Heart right ventricle (tissue), 16 donors: Measurements from ENCODE around the gene TPCN1. TPM values are rescaled to one million over a fixed set of nuclear protein-coding genes. Genes with fewer than 3 reads are reported as not detected.

Experiments
- ATAC-seq, 8 donors: fragments of 200-7000 bp; cut with Tn5 transposase; one replicate each; pipeline ENCODE4 v1.9.1; 2020; ENCODE audit warnings: mild to moderate bottlenecking in 8 of 8, moderate library complexity in 8 of 8, moderate number of reproducible peaks in 1 of 8
- DNase-seq, 2 donors: peaks; one replicate each; pipeline ENCODE4 v3.0.0-alpha.2; 2020
- H3K27ac ChIP-seq, 10 donors: fragments of 200-600 bp; sonication (generic) in 2 of 10; one replicate each; pipeline versions ENCODE4 v1.5.0 to v1.8.0; 2020 to 2022; ENCODE audit warnings: mild to moderate bottlenecking in 3 of 10
- H3K27me3 ChIP-seq, 7 donors: fragments of 200-600 bp; one replicate each; pipeline ENCODE4 v1.8.0; 2021 to 2022; ENCODE audit warnings: mild to moderate bottlenecking in 2 of 7
- H3K36me3 ChIP-seq, 9 donors: fragments of 200-600 bp; sonication (generic) in 1 of 9; one replicate each; pipeline versions ENCODE4 v1.5.0 to v1.8.0; 2020 to 2022; ENCODE audit warnings: mild to moderate bottlenecking in 2 of 9
- H3K4me1 ChIP-seq, 9 donors: fragments of 200-600 bp; sonication (generic) in 1 of 9; one replicate each; pipeline versions ENCODE4 v1.5.0 to v1.8.0; 2020 to 2022; ENCODE audit warnings: mild to moderate bottlenecking in 4 of 9
- H3K4me3 ChIP-seq, 10 donors: fragments of 200-600 bp; sonication (generic) in 2 of 10; one replicate each; pipeline versions ENCODE4 v1.5.0 to v1.8.0; 2020 to 2022; ENCODE audit warnings: mild to moderate bottlenecking in 7 of 10, moderate library complexity in 2 of 10
- H3K9me3 ChIP-seq, 11 donors: fragments of 200-600 bp in 10 of 11; sonication (generic) in 2 of 11; one replicate each; pipeline versions ENCODE4 v1.5.0 to v1.8.0; 2013 to 2022; ENCODE audit warnings: mild to moderate bottlenecking in 2 of 11, control low read depth in 1 of 11, moderate library complexity in 1 of 11
- WGBS, 2 donors: extraction: QIAGEN DNeasy Blood & Tissue Kit; methylation state at CpG; one replicate each; pipeline ENCODE4 v1.1.7; 2013; ENCODE audit warnings: inconsistent platforms in 1 of 2; 5-methylcytosine and 5-hydroxymethylcytosine counted together
- intact Hi-C, 10 donors: fragments of 100-400 bp; cut with DNase I; formaldehyde crosslinking; loops; one replicate each; pipeline versions ENCODE4 v1.11.1 to v1.14.2; 2022
- polyA plus RNA-seq, 2 donors: library from polyadenylated mRNA; stranded (reverse); fragments of 200-250 nt; gene quantifications; one replicate each; pipeline ENCODE4 v1.2.3, GENCODE V29; 2013
- total RNA-seq, 10 donors: library from RNA; stranded (reverse); fragmentation: NEBNext Ultra II Directional in 3 of 10; extraction: Animal tissue kit (Norgen Biotek cat#: 25700) in 3 of 10; gene quantifications; one replicate each; pipeline versions ENCODE4 v1.2.1 to v1.2.4, GENCODE V29; 2021 to 2023
- TF ChIP-seq, protein P1 (sequence below), 9 donors: fragments of 200-600 bp; sonication (generic) in 2 of 9; IDR thresholded peaks; one replicate each; pipeline versions ENCODE4 v1.5.0 to v1.8.0; 2021 to 2022; ENCODE audit warnings: antibody characterized with exemption in 9 of 9, mild to moderate bottlenecking in 5 of 9, moderate library complexity in 1 of 9
- donor health status: Arrhythmogenic right ventricular cardiomyopathy.
- donor health status: ischemic (EF 13 %, LVEDD 7.1; RV severe dilation, severe dysfunction).
- donor health status: healthy with polysubstance abuse.
- donor health status: DM: no; HTN: yes; CAD: no.
- donor health status: DM: no; HTN: no; CAD: no.
- donor health status: ischemic (EF 25% LVEDD 6.9; RV normal size, moderate dysfunction).
- donor health status: ischemic (EF 25% LVEDD 5.7; RV mildly dilated, moderate dysfunction).
- donor health status: healthy.
- donor health status: DM: yes; HTN: yes; CAD: no.
- donor health status: Ischemic cardiomyopathy.
- donor health status: ischemic (EF 35%, LVEDD 5.7; RV mildly dilated, moderate dysfunction).
- donor health status: nonischemic (EF 11% LVEDD 7.7; RV severe dilation, severe dysfunction).
- donor health status: DM: yes; HTN: yes; CAD: no.
- donor health status: PGD.
- donor health status: ischemic (EF 29% LVEDD 5.4; RV normal size, mild dysfunction).
- donor health status: nonischemic (EF 23%, LVEDD 6.1; RV moderate dilation, normal function).

The TPCN1 gene
- total and polyA plus RNA-seq, 12 donors, result 16.4 to 163 (median 127) TPM

DNA sequence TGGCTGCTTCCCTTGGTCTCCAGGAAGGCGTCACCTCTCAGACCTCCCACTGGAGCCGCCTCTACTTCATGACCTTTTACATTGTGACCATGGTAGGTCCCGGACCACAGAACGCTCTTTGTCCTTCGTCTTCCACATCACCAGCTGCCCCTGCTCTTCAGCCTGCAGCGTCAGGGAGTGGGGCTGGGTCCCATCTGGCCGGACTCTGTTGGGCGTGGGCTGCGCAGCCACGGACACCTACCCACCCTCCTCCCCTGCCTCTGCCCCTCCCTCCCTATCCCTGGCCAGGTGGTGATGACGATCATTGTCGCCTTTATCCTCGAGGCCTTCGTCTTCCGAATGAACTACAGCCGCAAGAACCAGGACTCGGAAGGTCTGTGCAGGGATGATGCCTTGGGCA lies 70.3 kb downstream of the TPCN1 start:
- no peak for ATAC-seq
- no peak for DNase-seq
- no peak overlapping the region for H3K4me3 ChIP-seq
- TF ChIP-seq, protein P1, sequence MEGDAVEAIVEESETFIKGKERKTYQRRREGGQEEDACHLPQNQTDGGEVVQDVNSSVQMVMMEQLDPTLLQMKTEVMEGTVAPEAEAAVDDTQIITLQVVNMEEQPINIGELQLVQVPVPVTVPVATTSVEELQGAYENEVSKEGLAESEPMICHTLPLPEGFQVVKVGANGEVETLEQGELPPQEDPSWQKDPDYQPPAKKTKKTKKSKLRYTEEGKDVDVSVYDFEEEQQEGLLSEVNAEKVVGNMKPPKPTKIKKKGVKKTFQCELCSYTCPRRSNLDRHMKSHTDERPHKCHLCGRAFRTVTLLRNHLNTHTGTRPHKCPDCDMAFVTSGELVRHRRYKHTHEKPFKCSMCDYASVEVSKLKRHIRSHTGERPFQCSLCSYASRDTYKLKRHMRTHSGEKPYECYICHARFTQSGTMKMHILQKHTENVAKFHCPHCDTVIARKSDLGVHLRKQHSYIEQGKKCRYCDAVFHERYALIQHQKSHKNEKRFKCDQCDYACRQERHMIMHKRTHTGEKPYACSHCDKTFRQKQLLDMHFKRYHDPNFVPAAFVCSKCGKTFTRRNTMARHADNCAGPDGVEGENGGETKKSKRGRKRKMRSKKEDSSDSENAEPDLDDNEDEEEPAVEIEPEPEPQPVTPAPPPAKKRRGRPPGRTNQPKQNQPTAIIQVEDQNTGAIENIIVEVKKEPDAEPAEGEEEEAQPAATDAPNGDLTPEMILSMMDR (IDR thresholded peaks at IDR 0.05), result no peak
- no peaks in the 10 kb centered on the region for H3K27me3 ChIP-seq
- intact Hi-C loops, result no loop called here
- WGBS, 2 donors, result 90 to 91% methylated on average over 17 of the region's 17 CpGs
- H3K4me1 ChIP-seq, result peaks cover 0 to 38% (median 5%) of the 10 kb centered on the region in 9 donors
- peaks cover 0 to 100% (median 92%) of the 10 kb centered on the region in 9 donors for H3K36me3 ChIP-seq
- H3K9me3 ChIP-seq, result no peaks in the 10 kb centered on the region
- H3K27ac ChIP-seq, result no peak overlapping the region

DNA sequence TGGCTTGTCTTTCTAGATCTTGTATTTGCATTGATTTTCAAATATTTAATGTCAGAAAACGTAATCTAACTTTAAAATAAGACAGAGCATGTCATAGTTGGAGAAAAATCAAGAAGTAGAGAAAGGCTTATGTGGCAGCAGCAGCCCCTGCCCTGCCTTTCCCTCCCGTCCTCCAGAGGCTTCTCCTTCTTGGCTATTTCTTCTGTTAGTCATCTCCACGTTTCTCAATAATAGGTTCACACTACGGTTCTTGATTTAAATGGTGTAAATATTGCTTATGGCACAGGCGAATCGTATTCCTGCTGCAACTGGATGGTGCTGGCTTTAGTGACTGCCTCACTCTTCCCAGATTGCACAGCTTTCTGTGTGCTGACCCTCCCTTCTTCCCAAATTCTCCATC lies 70.8 kb downstream of the TPCN1 start:
- intact Hi-C loops, result no loop called here
- Histone ChIP-seq H3K27ac (no peak overlapping the region), H3K4me3 (no peak overlapping the region), H3K9me3 (no peaks in the 10 kb centered on the region), H3K27me3 (no peaks in the 10 kb centered on the region), H3K4me1 (peaks cover 0 to 43% (median 10%) of the 10 kb centered on the region in 9 donors), H3K36me3 (peaks cover 0 to 100% (median 92%) of the 10 kb centered on the region in 9 donors)
- no peak for ATAC-seq
- 84 to 87% methylated on average over 6 of the region's 6 CpGs for WGBS, 2 donors
- DNase-seq, result no peak
- TF ChIP-seq, protein P1 (IDR thresholded peaks at IDR 0.05), result no peak

DNA sequence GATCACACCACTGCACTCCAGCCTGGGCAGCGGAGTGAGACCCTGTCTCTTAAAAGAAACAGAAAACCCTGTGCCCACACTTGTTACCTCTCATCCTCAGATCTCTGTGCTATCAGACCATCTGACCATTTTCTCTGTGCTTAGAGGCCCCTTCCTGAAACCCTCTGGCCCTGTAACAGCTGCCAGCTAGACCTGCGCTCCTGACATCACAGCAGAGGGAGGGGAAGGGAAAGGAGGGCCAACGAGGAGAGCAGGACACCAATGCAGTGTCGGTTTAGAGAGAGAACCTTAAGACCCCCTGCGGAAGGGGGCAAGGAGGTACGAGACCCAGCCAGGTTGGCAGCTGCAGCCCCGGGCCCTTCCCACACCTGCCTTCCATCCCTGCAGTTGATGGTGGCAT lies 71.3 kb downstream of the TPCN1 start:
- H3K4me1 ChIP-seq, result peaks cover 0 to 48% (median 14%) of the 10 kb centered on the region in 9 donors
- intact Hi-C loops, result no loop called here
- WGBS, 2 donors, result 89 to 92% methylated on average over 7 of the region's 7 CpGs
- no peaks in the 10 kb centered on the region for H3K9me3 ChIP-seq
- H3K27me3 ChIP-seq, result no peaks in the 10 kb centered on the region
- peaks cover 0 to 100% (median 88%) of the 10 kb centered on the region in 9 donors for H3K36me3 ChIP-seq
- no peak overlapping the region for H3K4me3 ChIP-seq
- ATAC-seq, result no peak
- DNase-seq, result no peak
- H3K27ac ChIP-seq, result no peak overlapping the region
- TF ChIP-seq, protein P1 (IDR thresholded peaks at IDR 0.05), result no peak

DNA sequence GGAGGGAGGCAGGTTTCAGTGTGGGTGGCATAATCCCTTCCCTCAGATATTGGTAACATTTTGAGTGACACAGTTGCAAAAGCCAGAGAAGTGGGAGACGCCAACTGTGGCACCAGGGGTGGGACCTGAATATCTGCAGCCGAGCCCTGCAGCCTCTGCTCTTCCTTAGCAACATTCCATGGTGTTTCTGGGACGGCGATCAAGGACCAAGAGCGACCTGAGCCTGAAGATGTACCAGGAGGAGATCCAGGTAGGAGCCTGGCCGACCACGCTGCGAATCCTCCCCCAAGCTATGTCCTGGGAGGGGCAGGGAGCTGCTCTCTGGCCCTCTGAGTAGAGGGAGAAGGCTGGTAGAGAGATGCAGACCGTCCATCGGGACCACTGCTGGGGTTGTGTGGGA lies 71.8 kb downstream of the TPCN1 start:
- intact Hi-C loops, result no loop called here
- peaks cover 0 to 100% (median 82%) of the 10 kb centered on the region in 9 donors for H3K36me3 ChIP-seq
- H3K9me3 ChIP-seq, result no peaks in the 10 kb centered on the region
- TF ChIP-seq, protein P1 (IDR thresholded peaks at IDR 0.05), result no peak
- peaks cover 0 to 53% (median 20%) of the 10 kb centered on the region in 9 donors for H3K4me1 ChIP-seq
- no peak for ATAC-seq
- DNase-seq, result no peak
- H3K27ac ChIP-seq, result no peak overlapping the region
- H3K27me3 ChIP-seq, result no peaks in the 10 kb centered on the region
- WGBS, 2 donors, result 95 to 96% methylated on average over 10 of the region's 10 CpGs
- no peak overlapping the region for H3K4me3 ChIP-seq
